IMR-90 (cell line): ENCODE results near the gene DNAJB4. TPM values are rescaled to one million over a fixed set of nuclear protein-coding genes. Genes with fewer than 3 reads are reported as not detected.
A peak's percentile ranks its signal among the peaks of the same experiment; 100 is the strongest.

ENCODE experiments used
- ATAC-seq: fragments of 200-7000 bp; cut with Tn5 transposase; 2 replicates; pipeline ENCODE4 v1.9.1; 2020; ENCODE audit warnings: low read depth, mild to moderate bottlenecking, moderate library complexity
- BruUV-seq: library from RNA; stranded (reverse); fragments of 400-500 nt; replicated peaks from 2 replicates; lab custom pipeline; 2021; lab: Mats Ljungman, UMichigan
- CTCF ChIA-PET: fragments of 300-600 bp; formaldehyde crosslinking; extraction: SDS; loops from one replicate; lab custom pipeline; 2021; ENCODE audit warnings: antibody characterized with exemption; lab: Yijun Ruan, JAX
- POLR2A ChIA-PET: fragments of 300-600 bp; sonication (Branson Sonifier 250); formaldehyde crosslinking; loops from one replicate; lab custom pipeline; 2022; ENCODE audit warnings: antibody characterized with exemption; ENCODE audit not compliant: unreplicated experiment; lab: Charles Lee
- DNase-seq: peaks from one replicate; pipeline ENCODE4 v3.0.0; 2013
- H2AFZ ChIP-seq: replicated peaks from 2 replicates; pipeline ENCODE3; 2013; ENCODE audit warnings: low read length, mild to moderate bottlenecking; ENCODE audit not compliant: poor library complexity
- H2AK5ac ChIP-seq: 2 replicates; pipeline ENCODE4 v1.6.1; 2013; ENCODE audit warnings: low read depth, low read length, inconsistent platforms
- H2AK9ac ChIP-seq: replicated peaks from 2 replicates; pipeline ENCODE3; 2013; ENCODE audit warnings: mild to moderate bottlenecking, low read depth, low read length, moderate library complexity; ENCODE audit not compliant: poor library complexity
- H2BK120ac ChIP-seq: 2 replicates; pipeline ENCODE4 v1.6.1; 2013; ENCODE audit warnings: low read depth, low read length, inconsistent platforms
- H2BK15ac ChIP-seq: 3 replicates; pipeline ENCODE4 v1.6.1; 2013; ENCODE audit warnings: low read depth, low read length, inconsistent platforms
- H2BK20ac ChIP-seq: 2 replicates; pipeline ENCODE4 v1.6.1; 2013; ENCODE audit warnings: low read depth, mild to moderate bottlenecking, inconsistent platforms, low read length, moderate library complexity
- H2BK5ac ChIP-seq: 2 replicates; pipeline ENCODE4 v1.6.1; 2013; ENCODE audit warnings: mild to moderate bottlenecking, low read depth, low read length, inconsistent platforms; ENCODE audit not compliant: poor library complexity, severe bottlenecking
- H3K14ac ChIP-seq: replicated peaks from 2 replicates; pipeline ENCODE4 v1.6.1; 2013; ENCODE audit warnings: low read depth, low read length, inconsistent platforms
- H3K18ac ChIP-seq: 2 replicates; pipeline ENCODE4 v1.6.1; 2013; ENCODE audit warnings: low read depth, low read length, control low read depth
- H3K23ac ChIP-seq: 2 replicates; pipeline ENCODE4 v1.6.1; 2013; ENCODE audit warnings: low read depth, low read length, inconsistent platforms
- H3K27ac ChIP-seq: 2 replicates; pipeline ENCODE4 v1.5.1; 2013; ENCODE audit warnings: mild to moderate bottlenecking, control low read depth, low read length; ENCODE audit not compliant: insufficient read depth
- H3K27me3 ChIP-seq: 2 replicates; pipeline ENCODE4 v1.6.1; 2013; ENCODE audit warnings: low read length; ENCODE audit not compliant: control insufficient read depth, insufficient read depth
- H3K36me3 ChIP-seq: 2 replicates; pipeline ENCODE4 v1.6.1; 2013; ENCODE audit warnings: low read length, mixed read lengths; ENCODE audit not compliant: control insufficient read depth, insufficient read depth
- H3K4ac ChIP-seq: 2 replicates; pipeline ENCODE4 v1.6.1; 2013; ENCODE audit warnings: low read depth, low read length, inconsistent platforms
- H3K4me1 ChIP-seq: 2 replicates; pipeline ENCODE4 v1.6.1; 2013; ENCODE audit warnings: low read length, mixed read lengths; ENCODE audit not compliant: control insufficient read depth, insufficient read depth
- H3K4me2 ChIP-seq: 2 replicates; pipeline ENCODE4 v1.6.1; 2013; ENCODE audit warnings: low read depth, mild to moderate bottlenecking, control low read depth, low read length, moderate library complexity
- H3K4me3 ChIP-seq: 2 replicates; pipeline ENCODE4 v1.5.1; 2013; ENCODE audit warnings: low read depth, mild to moderate bottlenecking, control low read depth, low read length, moderate library complexity; ENCODE audit not compliant: insufficient read depth
- H3K56ac ChIP-seq: 2 replicates; pipeline ENCODE4 v1.6.1; 2013; ENCODE audit warnings: low read length, inconsistent platforms; ENCODE audit not compliant: insufficient read depth; ENCODE audit errors: extremely low read depth
- H3K79me1 ChIP-seq, 2 experiments: 2 replicates each; pipeline ENCODE4 v1.6.1; 2013; ENCODE audit warnings: low read length in 2 of 2, inconsistent platforms in 1 of 2, low read depth in 1 of 2
- H3K9ac ChIP-seq: 2 replicates; pipeline ENCODE4 v1.6.1; 2013; ENCODE audit warnings: low read depth, low read length, control low read depth
- H3K9me1 ChIP-seq: 2 replicates; pipeline ENCODE4 v1.6.1; 2013; ENCODE audit warnings: low read length, inconsistent platforms; ENCODE audit not compliant: insufficient read depth
- H3K9me3 ChIP-seq: 2 replicates; pipeline ENCODE4 v1.6.1; 2013; ENCODE audit warnings: low read length; ENCODE audit not compliant: control insufficient read depth, insufficient read depth
- H4K20me1 ChIP-seq: 2 replicates; pipeline ENCODE4 v1.6.1; 2013; ENCODE audit warnings: low read length, inconsistent platforms; ENCODE audit not compliant: insufficient read depth
- H4K5ac ChIP-seq: 2 replicates; pipeline ENCODE4 v1.6.1; 2013; ENCODE audit warnings: mild to moderate bottlenecking, low read depth, low read length, control low read depth
- H4K8ac ChIP-seq, 2 experiments: 2 replicates each; pipeline ENCODE4 v1.6.1; 2013; ENCODE audit warnings: low read depth in 2 of 2, low read length in 2 of 2, control low read depth in 1 of 2, inconsistent platforms in 1 of 2
- H4K91ac ChIP-seq: 2 replicates; pipeline ENCODE4 v1.6.1; 2013; ENCODE audit warnings: low read depth, low read length, inconsistent platforms; ENCODE audit not compliant: insufficient read depth
- CTCF ChIP-seq: conservative IDR thresholded peaks from 2 replicates; pipeline ENCODE4 v1.5.1; 2012; ENCODE audit warnings: mild to moderate bottlenecking, low read depth, low read length, improper control_type of control experiment
- RAD21 ChIP-seq: IDR thresholded peaks from 2 replicates; pipeline ENCODE4 v1.6.1; 2012; ENCODE audit warnings: low read length, improper control_type of control experiment
- WGBS, 2 experiments: methylation state at CpG; one replicate each; pipeline versions ENCODE4 v1.1.5 to v1.1.7; 2013; ENCODE audit warnings: missing lambda C conversion rate in 2 of 2; ENCODE audit not compliant: insufficient read length in 1 of 2; ENCODE audit errors: extremely low coverage in 2 of 2; 5-methylcytosine and 5-hydroxymethylcytosine counted together
- dilution Hi-C: fragments of 300-500 bp; cut with HindIII; formaldehyde crosslinking; loops from one replicate; pipeline ENCODE4 v1.14.3; 2018; ENCODE audit warnings: low sequenced_read_pairs; ENCODE audit not compliant: unreplicated experiment
- in situ Hi-C: fragments of 300-500 bp; cut with MboI; formaldehyde crosslinking; loops from 3 replicates; pipeline ENCODE4 v1.14.3; 2019; ENCODE audit warnings: low sequenced_read_pairs, inconsistent platforms, mixed read lengths
- intact Hi-C: fragments of 100-400 bp; cut with micrococcal nuclease; formaldehyde crosslinking; loops from 2 replicates; pipeline ENCODE4 v1.10.0; 2022
- polyA plus RNA-seq, 3 experiments: library from polyadenylated mRNA; depleted of rRNA; stranded (reverse); fragments of >200 nt; gene quantifications; 2 replicates each; pipeline ENCODE4 v1.2.3, GENCODE V29; 2012; ENCODE audit warnings: low replicate concordance in 1 of 3
- total RNA-seq: library from RNA; depleted of rRNA; stranded (reverse); fragments of >200 nt; gene quantifications from 2 replicates; pipeline ENCODE4 v1.2.3, GENCODE V29; 2012

The DNAJB4 gene
- total and polyA plus RNA-seq, 2 of the 4 experiments (the other 2 are of a cell fraction), result 30.6 to 31.0 TPM

GRCh38 chr1:78060857-78061563 is 56.3 kb downstream of the DNAJB4 start:
- BruUV-seq, result no TSS peak
- in situ Hi-C loops, result no loop called here

More at GRCh38 chr1:78060857-78061563, 56.3 kb downstream of the DNAJB4 start:
- Histone ChIP-seq H2BK120ac (no peak overlapping the region), H4K91ac (no peak overlapping the region), H3K4me3 (no peak overlapping the region), H4K8ac (peak overlapping the region in 1 of 2 experiments; percentile 4; a peak in 1 of 4 replicates), H3K9me1 (no peaks in the 10 kb centered on the region), H2BK15ac (peak overlapping the region; percentile 21; the same call in 1 of the 3 replicates), H3K79me1 (no peaks in the 10 kb centered on the region), H3K4ac (no peak overlapping the region), H2BK20ac (peak overlapping the region; percentile 26; the same call in 1 of the 2 replicates), H3K18ac (peak overlapping the region; percentile 42; the same call in 1 of the 2 replicates), H3K9me3 (no peaks in the 10 kb centered on the region), H3K23ac (0 out of 2 replicates have a peak overlapping the region, but pooled peaks have one; percentile 33), H2AK9ac (peak overlapping the region; percentile 33), H3K4me2 (no peak overlapping the region), H3K56ac (no peak overlapping the region), H2BK5ac (peak overlapping the region; percentile 46), H3K27me3 (no peaks in the 10 kb centered on the region), H2AK5ac (peak overlapping the region; percentile 64; the same call in 1 of the 2 replicates), H4K5ac (peak overlapping the region; percentile 39), H3K36me3 (no peaks in the 10 kb centered on the region), H3K27ac (no peak overlapping the region), H3K14ac (no peak overlapping the region; the same call in 1 of the 2 replicates), H3K9ac (no peak overlapping the region), H2AFZ (no peak overlapping the region), H3K4me1 (peaks cover 4% of the 10 kb centered on the region), H4K20me1 (no peaks in the 10 kb centered on the region)
- intact Hi-C loops, result no loop called here
- no peak for ATAC-seq
- ChIA-PET POLR2A (no interaction called here), CTCF (interaction anchor here (0.9 kb wide), 1 partner anchor 23 kb away, joined by 4 read pairs; no protein-coding TSS in a partner anchor)
- no peak for DNase-seq
- WGBS, 2 experiments, result no CpG with 5 or more reads among the region's 4 CpGs
- dilution Hi-C loops, result no loop called here
- no peak for TF ChIP-seq RAD21
- 0 out of 2 replicates have a peak, but pooled peaks have one; percentile 13 for TF ChIP-seq CTCF
